Measurements from ENCODE around the gene PLCH2.
"Not testable (repeated sequence)": the region's sequence is repeated elsewhere in the genome, so short reads cannot be mapped to it uniquely, and the experiment has no call there.

PLCH2 gene

DNA sequence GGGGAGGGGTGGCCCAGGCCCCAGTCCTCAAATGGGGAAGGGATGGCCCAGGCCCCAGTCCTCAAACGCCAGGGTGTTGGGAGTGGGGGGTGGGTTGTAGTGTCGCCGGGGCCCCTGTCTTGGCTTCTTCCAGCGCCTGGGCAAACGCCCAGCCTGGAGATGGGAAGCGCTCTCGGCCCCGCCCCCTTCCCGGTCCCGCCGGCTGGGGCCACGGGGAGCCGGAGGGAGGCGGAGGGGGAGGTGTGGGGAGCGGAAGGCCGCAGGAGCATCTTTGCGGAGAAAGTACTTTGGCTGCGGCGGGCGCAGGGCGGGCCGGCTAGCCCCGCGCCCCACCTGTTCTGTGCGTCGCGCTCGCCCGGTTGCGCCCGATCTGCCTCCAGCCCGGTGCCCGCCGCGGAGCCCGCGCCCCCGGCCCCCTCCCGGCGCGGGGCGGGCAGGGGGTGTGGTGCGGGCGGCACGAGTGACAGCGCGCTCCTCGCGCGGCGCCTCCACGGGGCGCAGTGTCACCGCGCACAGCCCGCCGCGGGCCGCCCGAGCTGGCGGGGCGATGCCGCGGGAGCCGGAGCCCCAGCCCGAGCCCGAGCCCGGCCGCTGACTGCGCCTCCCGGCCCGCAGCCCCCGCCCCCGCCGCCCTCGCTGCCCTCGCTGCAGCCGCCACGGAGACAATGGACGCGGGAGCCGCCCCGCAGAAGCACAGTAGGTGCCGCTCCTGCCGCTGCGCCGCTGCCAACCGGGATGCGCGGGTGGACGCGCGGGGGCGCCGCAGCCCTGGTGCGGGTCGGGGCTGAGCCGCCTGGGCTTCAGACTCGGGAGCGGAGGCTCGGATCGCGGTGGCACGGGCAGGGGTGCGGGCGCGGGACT, 32.6 kb upstream of the PLCH2 start:
- no peak for DNase-seq (ENCODE audit: low read depth)

DNA sequence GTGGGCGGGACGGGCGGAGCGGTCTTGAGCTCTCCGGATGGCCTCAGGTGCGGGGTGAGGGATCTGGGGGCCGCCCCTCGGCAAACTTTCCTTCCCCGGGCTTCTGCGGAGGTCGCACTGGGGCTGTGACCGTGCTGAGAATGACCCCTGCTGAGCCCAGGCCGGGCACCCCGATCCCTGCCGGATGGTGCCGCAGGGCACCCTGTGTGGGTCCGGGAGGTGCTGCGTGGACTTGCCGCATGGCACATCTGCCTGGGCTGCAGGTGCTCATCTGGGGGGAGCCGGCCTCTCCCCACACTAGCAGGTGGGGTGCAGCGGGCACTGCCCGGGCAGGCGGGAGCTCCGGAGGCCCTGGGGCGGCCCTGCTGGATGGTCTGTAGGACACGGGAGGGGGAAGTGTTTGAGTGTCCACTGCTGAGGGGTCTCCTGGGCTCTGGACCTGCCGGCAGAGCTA, 31.9 kb upstream of the PLCH2 start:
- no peak for DNase-seq (ENCODE audit: low read depth)

GRCh38 chr1:2445162-2445822, 30.8 kb upstream of the PLCH2 start:
- DNase-seq (ENCODE audit: low read depth): no peak

GRCh38 chr1:2445823-2446215, 30.3 kb upstream of the PLCH2 start:
- DNase-seq (ENCODE audit: low read depth): no peak

- no peak for DNase-seq (ENCODE audit: low read depth)
Observed at GRCh38 chr1:2446394-2446793, 29.7 kb upstream of the PLCH2 start.

GRCh38 chr1:2446861-2447260, 29.2 kb upstream of the PLCH2 start:
- DNase-seq (ENCODE audit: low read depth): no peak

GRCh38 chr1:2447276-2448097, 28.6 kb upstream of the PLCH2 start:
- no peak for DNase-seq (ENCODE audit: low read depth)

DNA sequence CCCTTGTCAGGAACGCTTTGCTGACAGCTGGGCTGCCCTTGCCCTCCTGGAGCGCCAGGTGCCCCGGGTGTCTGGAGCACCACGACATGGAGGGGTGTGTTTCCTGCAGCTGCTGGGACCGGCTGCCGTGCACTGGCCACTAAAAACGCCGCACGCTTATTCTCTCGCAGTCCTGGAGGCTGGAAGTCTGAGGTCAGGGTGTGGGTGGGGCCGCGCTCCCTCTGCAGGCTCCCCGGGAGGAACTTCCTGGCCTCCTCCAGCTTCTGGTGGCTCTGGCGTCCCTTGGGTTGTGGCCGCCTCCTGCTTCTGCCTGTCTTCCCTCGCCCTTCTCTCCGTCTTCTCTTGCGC, 28.0 kb upstream of the PLCH2 start:
- DNase-seq (ENCODE audit: low read depth): no peak

- no peak for DNase-seq (ENCODE audit: low read depth)
Observed at GRCh38 chr1:2449636-2450454, 26.2 kb upstream of the PLCH2 start.

DNA sequence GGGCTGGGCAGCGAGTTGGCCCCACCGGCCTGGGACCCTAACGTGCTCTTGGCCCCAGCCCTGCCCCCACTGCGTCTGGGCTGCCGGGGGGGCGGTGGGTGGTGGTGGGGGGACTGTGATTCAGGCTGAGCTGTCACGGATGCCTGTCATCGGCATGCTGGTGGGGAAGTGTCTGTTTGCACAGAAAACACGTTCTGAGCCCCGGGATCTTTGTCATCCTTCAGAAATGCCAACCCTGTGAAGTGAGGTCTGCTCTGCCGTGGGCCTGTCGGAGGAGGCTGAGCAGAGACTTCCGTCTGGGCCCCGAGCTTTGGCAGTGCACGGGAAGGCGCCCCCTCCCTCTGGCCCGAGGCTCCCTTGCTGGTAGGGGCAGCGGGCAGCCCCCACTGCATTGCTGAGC, 24.3 kb upstream of the PLCH2 start:
- DNase-seq (ENCODE audit: low read depth): no peak

DNA sequence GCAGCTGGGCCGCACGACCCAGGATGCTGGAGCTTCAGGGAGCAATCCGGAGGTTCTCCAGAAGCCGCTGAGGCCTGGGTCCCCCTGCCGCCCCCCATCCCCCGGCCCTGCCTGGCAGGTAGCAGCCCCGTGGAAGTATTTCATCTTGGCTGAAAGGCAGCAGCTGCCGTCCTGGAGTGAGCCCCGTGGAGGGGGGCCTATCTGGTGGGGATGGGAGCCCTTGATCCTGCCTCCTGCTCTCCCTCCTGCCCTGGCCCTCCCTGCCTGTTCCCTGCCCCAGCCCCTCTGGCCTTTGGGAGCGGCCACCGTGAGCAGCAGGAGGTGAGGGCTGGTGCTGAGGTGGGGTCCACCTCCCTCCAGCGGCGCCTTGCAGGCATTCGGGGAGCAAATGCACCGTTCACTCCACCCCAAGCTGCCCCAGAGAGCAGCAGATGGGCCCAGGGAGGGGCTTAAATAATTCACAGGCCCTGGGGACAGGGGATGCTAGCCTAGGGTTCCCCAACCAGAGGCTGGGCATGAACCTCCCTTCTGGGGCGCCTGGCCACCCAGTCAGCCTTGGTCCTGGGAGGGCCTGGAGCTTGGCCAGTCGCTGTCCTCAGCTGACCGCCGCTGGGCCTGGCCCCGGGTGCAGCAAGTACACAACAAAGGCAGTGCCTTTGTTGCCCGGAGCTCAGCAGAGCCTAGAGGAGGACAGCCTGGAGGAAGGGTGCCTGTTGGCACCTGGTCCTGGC, 23.7 kb upstream of the PLCH2 start:
- DNase-seq (ENCODE audit: low read depth): no peak

- no peak for DNase-seq (ENCODE audit: low read depth)
Observed at GRCh38 chr1:2452932-2453315, 23.2 kb upstream of the PLCH2 start.

GRCh38 chr1:2454227-2454626, 21.9 kb upstream of the PLCH2 start:
- no peak for DNase-seq (ENCODE audit: low read depth)

GRCh38 chr1:2455757-2456156, 20.3 kb upstream of the PLCH2 start:
- no peak for DNase-seq (ENCODE audit: low read depth)

DNA sequence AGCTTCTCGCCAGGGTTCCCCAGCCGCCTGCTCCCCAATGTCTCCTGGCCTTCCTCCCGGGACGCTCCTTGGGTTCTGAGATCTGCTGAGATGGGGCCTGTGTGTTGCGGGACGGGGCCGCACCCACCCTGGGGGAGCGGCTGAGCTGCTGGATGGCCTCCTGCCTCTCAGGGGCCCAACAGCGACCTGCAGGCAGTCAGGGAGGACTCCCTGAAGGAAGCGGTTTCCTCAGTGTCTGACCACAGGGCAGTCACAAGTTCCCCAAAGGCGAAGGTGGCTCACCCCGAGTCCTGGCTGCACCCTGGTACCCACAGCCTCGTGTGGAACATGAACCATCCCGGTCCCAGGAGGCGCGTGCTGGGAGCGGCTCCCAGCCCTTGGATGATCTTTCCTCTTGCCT, 18.6 kb upstream of the PLCH2 start:
- no peak for DNase-seq (ENCODE audit: low read depth)

GRCh38 chr1:2458687-2459086, 17.4 kb upstream of the PLCH2 start:
- DNase-seq (ENCODE audit: low read depth): no peak

GRCh38 chr1:2459102-2459753, 16.9 kb upstream of the PLCH2 start:
- DNase-seq (ENCODE audit: low read depth): not testable (repeated sequence)

DNA sequence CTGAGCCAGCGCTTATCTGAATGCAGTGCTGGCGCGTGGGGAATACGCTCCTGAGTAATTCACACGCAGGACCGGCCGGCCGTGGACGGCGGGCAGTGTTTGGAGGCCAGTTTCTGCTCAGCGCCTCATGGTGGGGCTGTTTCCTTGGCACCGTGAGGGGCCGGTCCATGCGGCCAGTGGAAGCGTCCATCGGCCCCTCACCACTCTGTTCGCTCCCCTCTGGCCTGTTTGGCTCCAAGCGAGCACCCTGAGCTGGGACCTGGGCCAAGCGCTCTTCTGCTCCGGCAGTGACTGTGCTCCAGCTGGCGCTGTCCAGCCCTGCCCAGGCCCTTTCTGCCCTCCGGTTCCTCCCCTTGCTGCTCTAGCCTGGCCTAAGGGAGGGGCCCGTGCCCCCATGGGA, 16.3 kb upstream of the PLCH2 start:
- peak; percentile 9 for DNase-seq (ENCODE audit: low read depth)

DNA sequence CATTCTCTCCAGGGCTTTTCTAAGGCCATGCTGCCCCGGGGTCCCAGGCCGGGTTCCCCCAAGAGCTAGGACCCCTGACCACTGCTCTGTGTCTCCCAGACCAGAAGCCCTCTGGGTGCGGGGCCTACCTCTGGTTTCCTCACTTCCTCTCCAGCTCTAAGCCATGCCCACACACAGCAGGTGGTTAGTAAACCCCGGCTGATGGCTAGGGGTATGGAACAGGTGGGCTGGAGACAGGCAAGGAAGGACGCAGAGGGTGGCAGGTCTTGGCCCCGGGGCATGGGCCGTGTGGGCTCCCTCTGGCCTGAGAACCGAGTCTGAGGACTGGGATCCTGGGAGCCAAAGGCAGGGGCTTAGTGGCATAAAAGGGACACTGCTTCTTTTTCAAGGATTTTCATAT, 15.9 kb upstream of the PLCH2 start:
- DNase-seq (ENCODE audit: low read depth): no peak

GRCh38 chr1:2460996-2461751, 14.9 kb upstream of the PLCH2 start:
- no peak for DNase-seq (ENCODE audit: low read depth)

Measured in fibroblast of the conjunctiva (primary cell).